ENCODE measurements around the gene CELF5. TPM values are rescaled to one million over a fixed set of nuclear protein-coding genes. Genes with fewer than 3 reads are reported as not detected.
A peak's percentile ranks its signal among the peaks of the same experiment; 100 is the strongest.
"Not testable (repeated sequence)": the region's sequence is repeated elsewhere in the genome, so short reads cannot be mapped to it uniquely, and the experiment has no call there.

The CELF5 gene
- total RNA-seq, 4 donors from 2014 or later = 0.27 to 0.48 TPM; not detected in 2

DNA sequence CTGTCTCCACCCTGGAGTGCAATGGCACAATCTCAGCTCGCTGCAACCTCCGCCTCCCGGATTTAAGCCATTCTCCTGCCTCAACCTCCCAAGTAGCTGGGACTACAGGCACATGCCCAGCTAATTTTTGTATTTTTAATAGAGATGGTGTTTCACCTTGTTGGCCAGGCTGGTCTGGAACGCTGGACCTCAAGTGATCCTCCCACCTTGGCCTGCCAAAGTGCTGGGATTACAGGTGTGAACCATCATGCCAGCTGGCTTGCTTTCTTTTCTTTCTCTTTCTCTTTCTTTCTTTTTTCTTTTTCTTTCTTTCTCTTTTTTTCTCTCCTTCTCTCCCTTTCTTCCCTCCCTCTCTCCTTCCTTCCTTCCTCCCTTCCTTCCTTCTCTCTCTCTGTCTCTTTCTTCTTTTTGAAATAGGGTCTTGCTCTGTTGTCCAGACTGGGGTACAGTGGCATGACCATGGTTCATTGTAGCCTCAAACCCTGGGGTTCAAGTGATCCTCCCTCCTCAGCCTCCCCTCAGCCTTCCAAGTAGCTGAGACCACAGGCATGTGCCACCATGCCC is 108.6 kb downstream of the CELF5 start:
- intact Hi-C loops (cut with DNase I; ENCODE audit: low total_unique reads) = no loop called here
- no peaks in the 10 kb centered on the region for H3K9me3 ChIP-seq
- H3K27ac ChIP-seq = peak overlapping the region; percentile 36 to 97 (median 94)
- TF ChIP-seq POLR2A (IDR thresholded peaks at IDR 0.05) (no peak), CTCF (IDR thresholded peaks at IDR 0.05) (no peak), POLR2AphosphoS5 (IDR thresholded peaks at IDR 0.05) (no peak), EP300 (IDR thresholded peaks at IDR 0.05; ENCODE audit: low read depth) (no peak)
- H3K36me3 ChIP-seq = no peaks in the 10 kb centered on the region
- H3K4me1 ChIP-seq = peaks cover 34 to 43% (median 35%) of the 10 kb centered on the region in 4 donors
- 58 to 60% methylated on average over 1 to 4 of the region's 4 CpGs for WGBS, 2 donors (ENCODE audit: low coverage in 1 of 2)
- in situ Hi-C loops (cut with MboI; ENCODE audit: low pct_ligation_motif_present in 1 of 4, low pct_unique_long_range_greater_than_20kb in 1 of 4, low sequenced_read_pairs in 3 of 4) = no loop called here
- no peak for DNase-seq
- no peak overlapping the region for H3K4me3 ChIP-seq
- no peaks in the 10 kb centered on the region for H3K27me3 ChIP-seq

- in situ Hi-C loops (cut with MboI; ENCODE audit: low pct_ligation_motif_present in 1 of 4, low pct_unique_long_range_greater_than_20kb in 1 of 4, low sequenced_read_pairs in 3 of 4) = no loop called here
- Histone ChIP-seq H3K27me3 (no peaks in the 10 kb centered on the region), H3K36me3 (no peaks in the 10 kb centered on the region), H3K4me1 (peaks cover 39 to 48% (median 41%) of the 10 kb centered on the region in 4 donors), H3K27ac (peak overlapping the region; percentile 36 to 97 (median 94)), H3K4me3 (no peak overlapping the region), H3K9me3 (no peaks in the 10 kb centered on the region)
- TF ChIP-seq EP300 (IDR thresholded peaks at IDR 0.05; ENCODE audit: low read depth) = no peak
- no peak for TF ChIP-seq POLR2A (IDR thresholded peaks at IDR 0.05)
- TF ChIP-seq CTCF (IDR thresholded peaks at IDR 0.05) = no peak
- TF ChIP-seq POLR2AphosphoS5 (IDR thresholded peaks at IDR 0.05) = no peak
- no peak for DNase-seq
- intact Hi-C loops (cut with DNase I; ENCODE audit: low total_unique reads) = no loop called here
- WGBS, 2 donors (ENCODE audit: low coverage in 1 of 2) = 82 to 90% methylated on average over 4 to 8 of the region's 8 CpGs
Measured at GRCh38 chr19:3333662-3334061, 109.2 kb downstream of the CELF5 start.

GRCh38 chr19:3334749-3335430 is 110.4 kb downstream of the CELF5 start:
- Histone ChIP-seq H3K27ac (peak overlapping the region; percentile 92 to 97 (median 94)), H3K4me1 (peaks cover 43 to 57% (median 46%) of the 10 kb centered on the region in 4 donors)
- 40 to 61% methylated on average over 3 to 8 of the region's 8 CpGs for WGBS, 2 donors (ENCODE audit: low coverage in 1 of 2)
- in situ Hi-C loops (cut with MboI; ENCODE audit: low pct_ligation_motif_present in 1 of 4, low pct_unique_long_range_greater_than_20kb in 1 of 4, low sequenced_read_pairs in 3 of 4); H3K4me3 ChIP-seq; H3K27me3 ChIP-seq; H3K36me3 ChIP-seq; DNase-seq; H3K9me3 ChIP-seq: not testable (repeated sequence)
- intact Hi-C loops (cut with DNase I; ENCODE audit: low total_unique reads) = loop anchor here (5.0 kb wide), 1 partner anchor 97 kb away; no protein-coding TSS in a partner anchor

DNA sequence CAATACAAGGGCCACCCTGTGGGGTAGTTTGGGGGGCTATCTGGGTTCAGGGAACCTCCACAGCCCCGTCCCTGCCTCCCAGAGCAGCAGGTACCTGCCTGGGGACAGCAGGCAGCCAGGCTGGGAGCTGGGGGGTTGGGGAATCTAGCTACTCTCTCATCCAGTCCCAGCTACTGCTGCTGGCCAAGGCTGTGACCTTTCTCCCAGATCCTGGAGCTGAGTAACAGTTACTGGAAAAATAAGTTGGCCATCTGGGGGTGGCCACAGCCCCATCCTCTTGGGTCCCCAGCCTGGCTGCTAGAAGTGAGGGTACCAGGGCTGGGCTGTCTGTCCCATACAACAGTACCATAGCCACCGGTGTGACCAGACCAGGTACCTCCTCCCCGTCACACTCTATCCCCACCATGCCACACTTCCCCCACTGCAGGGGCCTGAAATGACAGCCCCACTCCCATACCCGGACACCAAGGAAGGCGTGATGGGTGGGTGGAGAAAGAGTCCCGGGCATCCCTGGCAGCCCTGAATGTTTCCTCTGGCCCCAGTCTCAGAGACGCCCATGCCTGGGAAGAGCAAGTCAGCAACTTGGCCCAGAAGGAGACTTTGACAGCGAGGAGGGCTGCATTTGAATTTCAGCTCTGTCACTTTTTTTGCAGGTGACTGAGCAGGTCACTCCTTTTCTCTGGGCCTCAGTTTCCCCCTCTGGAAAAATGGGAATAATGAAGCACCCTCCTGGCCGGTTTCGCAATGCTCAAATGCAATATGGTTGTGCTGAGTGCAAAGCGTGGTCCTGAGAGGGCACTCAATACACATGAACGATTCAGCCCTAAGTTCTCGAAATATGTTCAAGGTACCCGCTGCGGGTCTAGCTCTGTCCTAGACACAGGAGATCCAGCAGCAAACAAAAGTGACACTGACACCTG is 111.2 kb downstream of the CELF5 start:
- in situ Hi-C loops (cut with MboI; ENCODE audit: low pct_ligation_motif_present in 1 of 4, low pct_unique_long_range_greater_than_20kb in 1 of 4, low sequenced_read_pairs in 3 of 4) = no loop called here

More for the DNA sequence above, 111.2 kb downstream of the CELF5 start:
- peak overlapping the region; percentile 92 to 97 (median 94) for H3K27ac ChIP-seq
- peaks cover 43 to 57% (median 46%) of the 10 kb centered on the region in 4 donors for H3K4me1 ChIP-seq
- DNase-seq = peak; percentile 74
- H3K36me3 ChIP-seq = no peaks in the 10 kb centered on the region
- H3K4me3 ChIP-seq = no peak overlapping the region
- intact Hi-C loops (cut with DNase I; ENCODE audit: low total_unique reads) = loop anchor here (5.0 kb wide), 1 partner anchor 97 kb away; no protein-coding TSS in a partner anchor
- H3K9me3 ChIP-seq = no peaks in the 10 kb centered on the region
- no peaks in the 10 kb centered on the region for H3K27me3 ChIP-seq
- no peak for TF ChIP-seq POLR2A (IDR thresholded peaks at IDR 0.05)
- no peak for TF ChIP-seq EP300 (IDR thresholded peaks at IDR 0.05; ENCODE audit: low read depth)
- TF ChIP-seq POLR2AphosphoS5 (IDR thresholded peaks at IDR 0.05) = peak in 1 of 3 donors; percentile 62
- WGBS, 2 donors (ENCODE audit: low coverage in 1 of 2) = 60 to 67% methylated on average over 5 to 15 of the region's 15 CpGs

Measured in transverse colon (tissue), 4 donors.